RPMI8226 (cell line): Measurements from ENCODE around the gene CHMP4A.

Experiments
- DNase-seq: peaks from one replicate; pipeline ENCODE4 v3.0.0-alpha.2; 2015

CHMP4A gene, protein sequence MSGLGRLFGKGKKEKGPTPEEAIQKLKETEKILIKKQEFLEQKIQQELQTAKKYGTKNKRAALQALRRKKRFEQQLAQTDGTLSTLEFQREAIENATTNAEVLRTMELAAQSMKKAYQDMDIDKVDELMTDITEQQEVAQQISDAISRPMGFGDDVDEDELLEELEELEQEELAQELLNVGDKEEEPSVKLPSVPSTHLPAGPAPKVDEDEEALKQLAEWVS

DNA sequence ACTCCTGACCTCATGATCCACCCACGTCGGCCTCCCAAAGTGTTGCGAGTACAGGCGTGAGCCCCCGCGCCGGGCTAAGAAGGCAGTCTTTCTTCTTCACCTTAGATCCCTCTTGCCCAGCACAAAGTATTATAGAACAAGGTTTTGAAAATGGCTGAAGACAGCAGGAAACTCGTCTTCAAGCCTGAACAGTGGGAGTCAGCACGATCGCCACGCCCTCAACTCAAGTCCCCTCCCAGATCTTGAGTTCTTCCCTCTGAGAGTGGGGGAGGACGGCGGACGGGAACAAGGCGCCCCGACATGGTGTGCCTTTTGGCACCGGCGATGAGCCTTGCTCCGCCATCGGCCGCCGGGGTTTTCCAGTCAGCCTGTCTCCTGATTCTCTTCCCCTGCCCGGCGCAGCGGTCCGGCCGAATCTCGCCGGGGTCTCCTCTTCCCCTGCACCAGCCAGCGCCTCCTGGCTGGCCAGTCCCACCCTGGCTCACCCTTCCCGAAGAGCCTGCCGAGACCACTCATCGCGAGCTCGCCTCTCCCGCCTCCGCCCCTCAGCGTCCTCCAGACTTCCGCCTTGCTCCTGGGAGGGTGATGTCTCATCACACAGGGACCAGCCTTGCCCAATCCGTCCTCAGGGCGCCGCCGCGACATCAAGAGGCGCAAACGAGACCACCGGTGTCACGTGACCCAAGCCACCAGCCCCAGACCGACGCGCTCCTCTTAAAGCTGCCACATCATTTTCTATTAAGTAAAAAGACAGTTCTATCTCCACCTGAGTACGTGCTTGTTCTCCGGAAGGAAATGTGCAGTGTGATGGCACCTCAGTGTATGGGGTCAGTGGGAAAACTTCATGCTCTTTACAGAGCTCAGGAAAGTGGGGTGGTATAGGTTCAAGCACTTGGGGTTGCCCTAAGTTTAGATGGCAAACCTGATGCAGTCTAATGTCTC lies at the start of gene CHMP4A:
TSS of gene CHMP4A (minus strand) at position 565 of the 942 bp plus-strand sequence. CDS start at position 516, 49 bp downstream.
- DNase-seq = peak; percentile 95

DNA sequence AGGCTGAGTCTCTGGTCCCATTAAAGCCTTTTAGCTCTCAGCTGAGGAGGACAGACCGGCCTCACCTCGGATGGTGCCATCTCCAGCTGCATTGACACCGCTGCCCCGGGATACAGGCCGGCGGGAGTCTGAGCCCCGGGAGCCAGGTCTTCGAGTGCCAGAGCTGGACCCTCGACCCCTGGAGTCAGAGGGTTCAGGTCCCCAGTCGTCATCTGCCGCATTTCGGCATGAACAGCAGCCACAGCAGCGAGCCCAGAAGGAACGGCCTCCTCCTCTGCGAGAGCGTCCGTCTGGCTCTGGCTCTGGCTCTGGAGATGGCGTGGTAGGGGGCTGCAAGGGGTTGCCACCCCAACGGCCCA lies 48.7 kb upstream of the CHMP4A start:
- no peak for DNase-seq

DNA sequence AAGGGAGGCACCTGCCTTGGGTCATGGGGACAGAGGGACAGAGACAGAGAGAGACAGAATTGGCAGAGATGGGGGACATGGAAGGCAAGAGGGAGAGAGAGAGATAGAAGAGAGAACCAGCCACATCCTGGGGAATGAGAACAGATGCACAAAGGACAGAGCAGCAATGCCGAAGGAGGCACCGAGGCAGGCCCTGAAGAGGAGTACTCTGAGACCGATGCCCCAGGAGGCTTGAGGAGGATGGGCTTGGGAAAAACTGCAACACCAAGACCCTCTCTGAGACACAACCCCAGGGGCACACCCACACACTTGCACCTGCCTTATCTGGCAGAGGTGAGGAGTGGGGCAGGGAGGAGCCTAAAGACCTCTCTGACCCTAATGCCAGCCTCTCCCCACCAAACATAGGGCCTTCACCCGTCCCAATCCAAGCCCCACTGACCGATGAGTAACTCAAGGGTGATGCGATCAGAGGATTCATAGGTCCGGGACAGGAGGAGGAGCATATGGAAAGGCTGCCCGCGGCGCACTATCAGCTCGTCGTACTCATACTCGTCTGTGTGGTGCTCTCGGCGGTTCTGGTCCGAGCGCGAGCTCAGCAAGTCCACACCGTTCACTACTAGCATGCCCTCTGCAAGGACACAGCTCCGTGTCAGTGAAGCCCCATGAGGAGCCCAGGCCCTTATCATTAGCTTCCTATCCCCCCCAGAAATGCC lies 48.1 kb upstream of the CHMP4A start:
- DNase-seq = no peak

DNA sequence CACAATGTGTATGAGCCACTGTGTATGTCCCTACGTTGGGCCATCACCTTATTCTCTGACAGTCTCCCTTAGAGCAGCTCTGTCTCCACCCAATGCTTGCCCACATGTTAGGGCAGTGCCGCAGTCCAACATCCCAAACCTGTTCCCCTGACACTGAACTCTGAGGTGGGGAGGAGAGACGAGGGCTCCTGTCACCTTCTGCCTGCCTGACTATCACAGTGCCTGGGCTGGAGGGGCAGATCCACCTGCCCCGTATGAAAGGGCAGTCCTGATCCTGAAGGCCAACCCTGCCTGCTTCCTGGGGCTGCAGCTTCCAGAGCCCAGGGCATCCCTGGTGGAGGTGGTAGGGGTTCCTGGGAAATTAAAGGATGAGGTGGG lies 47.5 kb upstream of the CHMP4A start:
- no peak for DNase-seq

DNA sequence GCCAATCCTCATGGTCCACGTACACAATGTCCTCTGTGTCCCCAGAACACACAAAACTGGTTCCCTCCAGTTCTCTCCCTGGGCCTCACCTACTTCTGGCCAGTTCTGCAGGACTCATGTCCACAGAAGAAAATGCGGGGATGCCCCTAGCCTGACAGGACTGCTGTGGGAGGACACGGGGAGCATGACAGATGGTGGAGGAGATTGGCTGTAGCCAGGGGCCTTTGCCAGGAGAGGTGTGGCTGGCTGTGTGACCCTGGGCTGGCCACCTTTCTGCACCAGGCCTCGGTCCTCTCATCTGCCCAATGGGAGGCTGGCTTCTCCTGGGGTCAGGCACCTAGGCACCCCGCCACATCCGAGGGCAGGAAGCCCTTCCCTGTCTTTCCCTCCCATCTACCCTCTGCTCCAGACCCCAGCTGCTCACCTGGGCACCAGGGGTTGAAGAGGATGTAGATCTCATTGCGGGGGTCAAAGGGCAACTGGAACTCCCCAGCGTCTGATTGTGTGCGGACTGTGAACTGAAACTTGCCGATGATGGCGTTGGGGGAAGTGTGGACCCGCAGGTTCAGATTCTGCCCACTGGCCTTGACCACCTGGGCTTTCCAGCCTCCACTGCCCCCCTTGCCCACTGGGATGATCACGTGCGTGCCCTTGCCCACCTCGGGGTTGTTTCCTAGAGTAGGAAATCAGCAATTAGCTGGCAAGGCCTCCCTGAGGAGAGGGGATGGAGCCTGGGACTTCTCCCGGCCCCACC lies 46.9 kb upstream of the CHMP4A start:
- DNase-seq = no peak

DNA sequence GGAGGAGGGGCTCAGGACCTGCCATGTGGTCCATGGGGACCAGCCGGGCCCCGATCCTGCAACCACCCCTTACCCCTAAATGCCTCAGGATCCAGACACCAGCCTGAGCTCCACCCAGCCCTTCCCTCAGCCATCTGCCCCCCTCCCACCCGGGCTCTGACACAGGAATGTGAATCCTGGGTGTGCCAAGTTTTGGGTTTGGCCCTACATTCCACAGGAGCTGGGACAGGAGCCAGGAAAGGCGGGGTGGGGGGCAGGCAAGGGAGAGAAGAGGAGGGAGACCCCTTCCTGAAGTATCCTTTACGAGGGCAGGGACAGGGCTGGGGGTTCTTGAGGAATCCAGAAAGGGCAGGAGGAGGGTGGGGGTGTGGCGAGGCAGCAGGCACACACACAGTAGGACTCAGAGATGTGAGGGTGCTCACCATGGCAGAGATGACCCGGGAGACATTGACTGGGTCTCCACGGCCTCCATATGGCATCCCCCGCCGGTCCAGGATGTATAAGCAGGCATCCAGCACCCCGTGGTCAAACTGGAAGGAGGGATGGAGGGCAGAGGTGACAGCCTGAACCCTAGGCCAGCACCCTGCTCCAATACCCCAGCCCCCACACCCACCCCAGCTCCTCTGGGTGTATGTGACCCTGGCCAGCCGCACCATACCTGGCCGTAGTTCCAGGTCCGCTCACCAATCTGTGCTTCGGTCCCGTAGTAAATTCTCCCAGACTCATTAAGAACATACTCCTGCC lies 46.2 kb upstream of the CHMP4A start:
- DNase-seq = no peak

DNA sequence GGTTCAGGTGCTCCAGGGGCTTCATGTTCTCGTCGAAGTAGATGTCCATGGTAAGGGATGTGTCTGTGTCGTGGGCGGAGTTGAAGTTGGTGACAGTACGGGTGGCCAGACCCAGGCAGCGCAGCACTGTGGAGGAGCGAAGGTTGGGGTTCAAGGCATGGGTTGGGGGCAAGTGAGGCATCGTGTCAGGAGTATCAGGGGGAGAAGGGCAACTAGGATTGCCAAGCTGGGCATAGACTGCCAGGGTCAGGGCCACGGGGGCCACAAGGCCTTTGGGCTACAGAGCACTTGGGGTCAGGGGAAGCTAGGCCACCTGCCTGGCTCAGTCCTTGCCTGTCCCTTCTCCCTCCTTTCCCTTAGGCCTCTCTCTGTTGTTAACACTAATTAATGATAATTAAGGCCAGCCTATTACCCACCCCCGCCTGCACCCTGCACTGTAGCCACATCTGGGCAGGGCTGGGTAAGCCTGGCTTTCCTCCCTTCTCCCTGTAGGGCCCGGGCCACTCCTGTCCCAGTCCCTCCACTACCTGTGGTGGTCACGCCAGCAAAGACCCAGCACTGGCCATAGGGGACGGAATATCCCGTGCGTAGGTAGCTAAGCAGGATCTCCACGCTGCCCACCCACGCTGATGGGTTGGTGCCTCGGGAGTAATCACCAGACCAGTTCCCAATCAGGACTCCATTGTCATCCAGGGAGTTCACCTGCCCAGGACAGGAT lies 45.4 kb upstream of the CHMP4A start:
- no peak for DNase-seq

DNA sequence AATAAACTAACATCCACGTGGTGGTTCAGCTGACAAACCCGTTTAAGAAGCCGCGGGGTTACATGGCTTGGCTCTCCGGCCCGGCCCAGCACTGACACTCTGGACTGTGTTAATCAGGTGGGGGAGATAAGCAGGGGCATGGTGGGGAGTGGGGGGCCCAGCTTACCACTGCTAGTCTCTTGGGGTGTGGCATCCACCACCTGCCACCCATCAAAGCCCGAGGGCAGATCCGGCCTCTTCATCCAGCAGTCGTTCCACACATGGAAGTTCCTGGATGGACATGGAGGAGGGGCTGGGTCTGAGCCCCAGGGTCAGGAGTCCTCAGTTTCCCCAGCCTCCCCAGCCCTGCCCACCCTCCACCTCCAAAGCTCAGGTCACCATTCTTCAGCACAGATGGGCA lies 44.8 kb upstream of the CHMP4A start:
- no peak for DNase-seq

DNA sequence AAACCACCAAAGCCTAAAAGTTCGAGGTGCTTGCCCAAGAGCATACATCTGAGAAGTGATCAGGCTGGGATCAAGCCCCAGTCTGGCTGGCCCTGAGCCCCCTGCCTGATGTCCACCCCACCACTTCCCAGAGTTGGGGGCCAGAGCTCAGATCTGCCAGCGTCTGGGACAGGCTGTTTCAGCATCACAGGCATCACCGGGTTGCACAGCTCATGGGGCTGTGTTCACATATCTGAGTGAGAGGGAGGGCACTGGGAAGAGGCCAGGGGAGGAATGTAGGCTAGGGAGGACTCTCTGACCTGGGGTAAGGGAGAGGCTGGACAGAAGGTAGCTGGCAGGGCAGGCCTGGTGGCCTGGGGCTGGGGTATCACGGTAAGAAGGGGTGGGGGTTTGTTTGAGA lies 43.7 kb upstream of the CHMP4A start:
- DNase-seq = no peak

DNA sequence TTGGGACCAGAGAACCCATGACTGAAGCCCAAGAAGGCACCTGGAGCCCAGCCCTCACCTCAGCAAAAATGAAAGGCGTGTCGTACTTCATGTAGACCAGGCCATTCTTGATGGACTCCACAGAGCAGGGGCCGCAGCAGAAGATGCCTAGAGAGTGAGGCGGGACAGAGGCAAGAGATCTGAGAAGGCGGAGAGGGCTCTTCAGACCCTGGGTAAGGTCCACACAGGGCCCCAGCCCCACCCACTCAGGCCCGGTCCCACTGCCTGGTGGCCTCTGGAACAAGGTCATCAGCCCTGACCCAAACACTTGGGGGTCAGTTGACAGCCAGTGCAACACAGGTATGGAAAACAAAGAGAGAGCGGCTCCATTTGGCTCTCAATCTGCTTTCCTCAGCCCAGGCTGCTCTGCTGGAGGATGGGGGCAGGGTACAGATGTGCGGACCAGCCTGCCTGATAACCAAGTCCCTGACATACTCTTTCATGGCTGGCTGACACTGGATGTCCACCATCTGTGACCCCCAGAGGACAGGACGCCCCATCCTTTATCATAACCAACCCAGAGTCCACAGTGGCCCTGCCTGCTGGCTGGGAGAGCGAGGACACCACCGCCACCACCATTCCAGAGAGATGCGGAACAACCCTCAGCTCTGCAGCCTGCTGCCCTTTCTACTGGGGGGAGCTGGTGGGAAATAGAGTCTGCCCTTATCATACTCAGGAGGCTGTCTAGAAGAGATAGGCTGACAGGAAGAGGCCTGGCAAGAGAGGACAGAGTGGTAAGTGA lies 42.8 kb upstream of the CHMP4A start:
- DNase-seq = no peak

DNA sequence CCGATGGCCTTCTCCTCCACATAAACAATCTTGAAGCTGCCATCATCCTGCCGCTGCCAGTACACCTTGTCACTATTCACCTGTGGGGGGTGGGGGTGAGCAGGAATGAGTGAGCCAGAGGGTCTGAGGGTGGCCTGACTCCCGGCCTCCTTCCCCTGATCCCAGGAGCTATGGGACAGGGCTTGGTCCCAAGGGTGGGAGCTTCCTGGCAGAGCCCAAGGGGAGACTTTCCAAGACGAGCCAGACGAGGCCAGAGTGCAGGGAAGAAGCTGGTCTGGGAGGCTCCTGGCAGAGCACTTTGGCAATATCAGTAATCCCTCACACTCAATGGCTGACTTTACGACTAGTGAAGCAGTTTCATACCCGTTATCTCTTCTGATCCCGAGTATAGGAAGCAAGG lies 42.1 kb upstream of the CHMP4A start:
- DNase-seq = no peak

DNA sequence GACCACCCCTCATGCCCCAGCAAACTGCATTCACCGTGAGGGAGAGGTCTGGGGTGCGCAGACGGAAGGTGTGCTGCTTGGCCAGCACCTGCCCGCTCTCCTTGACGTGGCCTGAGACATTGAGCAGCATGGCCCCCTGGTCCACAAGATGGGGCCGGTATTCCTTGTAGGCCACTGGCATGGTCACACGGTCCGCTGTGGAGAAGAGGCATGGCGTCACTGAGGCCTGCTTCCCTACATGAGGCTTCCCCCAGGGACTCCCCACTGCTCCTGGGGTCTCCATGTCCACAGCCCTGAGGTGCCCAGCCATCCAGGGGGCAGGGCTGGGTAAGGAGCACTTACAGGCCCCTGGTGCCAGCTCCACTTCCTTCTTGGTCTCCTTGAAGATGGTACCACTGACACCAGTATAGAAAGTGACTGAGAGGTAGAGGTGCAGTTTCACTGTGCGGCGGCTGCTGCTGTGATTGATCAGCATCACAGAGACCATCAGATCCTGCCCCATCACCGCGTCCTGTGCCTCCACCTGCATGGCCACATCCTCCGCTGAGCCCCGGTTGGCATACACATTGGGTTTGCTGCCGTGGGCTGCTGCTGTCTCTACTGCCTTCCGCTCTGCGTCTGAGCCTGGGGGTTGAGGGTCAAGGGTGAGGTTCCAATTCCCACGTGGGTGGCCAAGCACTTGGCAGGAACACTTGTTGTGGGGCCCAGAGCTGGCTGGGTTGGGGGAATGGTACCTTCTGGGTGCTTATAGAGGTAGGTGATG lies 41.5 kb upstream of the CHMP4A start:
- DNase-seq = no peak

DNA sequence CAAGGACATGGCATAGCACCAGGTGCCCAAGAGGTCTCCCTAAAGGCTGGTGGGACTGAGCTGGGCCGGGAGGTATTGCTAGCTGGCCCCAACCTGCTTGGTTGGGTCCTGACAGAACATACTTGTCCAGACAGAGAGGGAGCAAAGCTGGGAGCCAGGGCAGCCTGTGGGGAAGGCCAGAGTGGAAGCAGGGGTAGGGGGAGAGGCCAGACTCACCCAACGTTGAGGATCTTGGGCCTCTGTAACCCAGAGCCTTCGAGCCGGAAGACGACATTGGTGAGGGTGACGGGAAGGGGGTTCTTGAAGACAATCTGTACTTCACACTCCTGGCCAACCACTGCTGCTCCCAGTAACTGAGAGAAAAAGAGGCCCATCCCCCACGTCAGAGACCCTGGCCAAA lies 40.6 kb upstream of the CHMP4A start:
- no peak for DNase-seq

DNA sequence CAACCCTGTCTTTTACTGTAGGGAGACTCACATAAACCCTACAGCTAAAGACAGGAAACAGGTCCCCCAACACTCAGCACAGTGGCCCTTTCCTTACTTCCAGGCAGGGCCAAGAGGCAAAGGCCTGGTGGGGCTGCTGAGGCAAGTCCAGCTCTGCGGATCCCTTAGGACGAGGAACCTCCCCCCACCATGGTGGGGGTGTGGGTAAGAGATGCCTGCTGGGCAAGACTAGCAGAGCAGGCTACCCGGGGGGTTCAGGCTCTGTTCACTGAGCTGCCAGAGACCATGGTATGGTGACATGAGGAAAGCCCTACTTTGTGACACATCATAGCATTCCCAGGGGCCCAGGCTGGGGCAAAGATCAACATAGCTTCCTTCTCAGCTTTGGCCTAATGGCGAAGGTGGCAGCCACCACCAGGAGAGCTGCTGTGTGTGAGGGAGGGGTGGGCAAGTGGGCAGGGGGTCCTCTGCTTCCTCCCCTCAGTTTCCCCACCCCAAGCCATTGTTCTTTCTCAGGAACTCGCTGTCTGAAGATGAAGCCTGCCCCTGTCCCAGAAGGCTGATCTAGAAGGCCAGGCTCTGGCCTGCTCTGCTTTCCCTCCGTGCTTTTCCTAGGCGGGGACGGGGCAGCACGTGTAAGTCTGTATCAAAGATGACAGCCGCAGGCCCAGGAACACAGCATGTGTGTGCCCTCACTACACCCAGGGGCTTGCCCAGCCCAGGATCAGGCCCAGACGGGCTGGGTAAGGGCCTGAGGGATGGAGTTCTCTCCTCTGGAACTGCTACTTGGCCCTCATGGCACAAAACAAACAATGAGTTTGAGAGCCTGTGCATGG lies 39.2 kb upstream of the CHMP4A start:
- no peak for DNase-seq

DNA sequence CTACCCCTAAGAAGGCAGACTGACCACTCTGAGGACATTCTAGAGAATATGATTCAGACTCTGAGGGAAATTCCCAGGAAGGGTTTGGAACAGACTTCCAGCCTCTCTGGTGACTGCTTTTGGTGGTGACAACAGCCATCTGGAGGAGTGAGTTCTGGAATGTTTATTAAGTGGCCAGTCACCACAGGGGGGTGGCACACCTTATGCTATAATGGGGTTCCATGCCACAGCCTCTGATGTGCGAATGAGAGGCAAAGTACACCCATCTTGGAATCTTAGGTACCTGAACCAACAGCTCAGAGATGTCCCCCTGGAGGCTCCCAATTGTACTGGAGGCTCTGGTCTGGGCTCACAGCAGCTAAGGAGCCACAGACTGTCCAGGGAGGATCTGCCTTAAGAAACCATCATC lies 38.6 kb upstream of the CHMP4A start:
- no peak for DNase-seq

DNA sequence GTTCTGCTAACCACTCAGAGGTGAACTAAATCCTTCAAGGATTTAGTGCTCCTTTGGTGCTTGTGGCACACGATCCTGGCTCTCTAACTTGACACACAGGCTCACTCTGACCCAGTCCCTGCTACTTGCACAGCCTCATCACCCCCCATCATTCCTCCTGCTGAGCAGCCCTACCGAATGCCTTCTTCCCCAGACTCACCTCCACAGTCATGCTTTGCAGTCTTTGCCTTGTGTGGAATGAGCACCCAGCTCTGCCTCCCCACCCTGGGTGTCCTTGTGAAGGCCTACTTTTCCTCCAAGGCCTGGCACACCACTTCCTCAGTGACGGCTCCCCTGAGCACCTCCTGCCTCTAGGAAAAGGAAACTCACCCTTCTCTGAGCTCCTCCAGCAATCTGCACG lies 37.1 kb upstream of the CHMP4A start:
- no peak for DNase-seq

DNA sequence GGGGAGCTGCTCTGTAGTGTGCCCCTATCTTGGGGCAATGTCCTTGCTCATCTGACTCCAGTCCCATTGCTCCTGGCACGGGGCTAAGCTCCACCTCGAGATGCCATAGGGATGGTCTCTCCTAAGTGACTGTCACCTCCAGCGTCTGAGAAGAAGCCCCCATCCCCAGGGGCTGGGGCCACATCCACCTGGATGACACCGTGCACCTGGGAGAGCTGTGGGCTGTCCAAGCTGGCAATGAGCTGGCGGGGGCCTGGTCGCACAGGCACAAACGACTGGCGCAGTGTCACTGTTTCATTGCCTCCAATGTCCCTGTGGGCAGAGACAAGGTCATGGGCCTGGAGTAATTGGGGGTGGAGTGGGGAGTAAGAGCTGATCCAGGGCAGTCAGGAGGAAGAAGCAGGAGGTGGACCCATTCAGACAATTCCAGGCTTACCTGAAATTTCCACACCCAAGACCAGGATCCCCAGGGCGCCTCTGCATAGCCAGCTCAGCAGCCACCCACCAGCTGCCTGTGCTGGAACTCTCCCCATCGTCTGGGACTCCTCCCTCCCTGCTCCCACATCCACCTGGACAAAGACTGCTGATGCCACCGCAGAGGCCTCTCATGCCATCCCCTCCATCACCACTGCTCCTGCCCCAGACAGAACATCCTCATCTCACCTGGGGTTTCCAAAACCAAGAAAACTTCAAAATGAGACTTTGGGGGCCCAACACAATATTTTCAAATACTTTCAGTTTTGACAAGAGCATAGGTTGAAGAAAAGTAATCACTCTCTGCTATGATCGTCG lies 36.1 kb upstream of the CHMP4A start:
- DNase-seq = no peak

DNA sequence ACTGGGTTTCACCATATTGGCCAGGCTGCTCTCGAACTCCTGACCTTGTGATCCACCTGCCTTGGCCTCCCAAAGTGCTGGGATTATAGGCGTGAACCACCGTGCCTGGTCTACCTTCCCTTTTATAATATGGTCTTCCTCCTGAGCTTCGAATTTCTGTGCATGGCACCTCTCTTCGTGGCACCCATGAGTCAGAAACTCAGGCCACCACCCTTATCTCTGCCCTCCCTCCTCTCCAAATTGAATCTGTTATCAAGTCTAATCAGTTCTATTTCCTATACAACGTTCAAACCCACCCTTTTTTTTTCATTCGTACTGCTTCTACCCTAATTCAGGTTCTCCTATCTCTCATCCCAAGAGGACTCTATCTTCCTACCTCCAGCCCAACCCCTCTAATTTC lies 34.1 kb upstream of the CHMP4A start:
- no peak for DNase-seq
